DOHH2 (cell line): Measurements from ENCODE around the gene GRAMD2A.

Experiments used
- CTCF ChIP-seq: fragments of 200-600 bp; sonication (generic); IDR thresholded peaks from one replicate; pipeline ENCODE4 v1.5.1; 2014; ENCODE audit warnings: antibody characterized with exemption, mild to moderate bottlenecking, low read depth, low read length; ENCODE audit not compliant: poor library complexity, severe bottlenecking
- EZH2phosphoT487 ChIP-seq: fragments of 200-600 bp; sonication (generic); IDR thresholded peaks from 2 replicates; pipeline ENCODE4 v1.6.1; 2017; ENCODE audit warnings: borderline replicate concordance, mild to moderate bottlenecking, antibody characterized with exemption, low read length, moderate library complexity, mixed read lengths

DNA sequence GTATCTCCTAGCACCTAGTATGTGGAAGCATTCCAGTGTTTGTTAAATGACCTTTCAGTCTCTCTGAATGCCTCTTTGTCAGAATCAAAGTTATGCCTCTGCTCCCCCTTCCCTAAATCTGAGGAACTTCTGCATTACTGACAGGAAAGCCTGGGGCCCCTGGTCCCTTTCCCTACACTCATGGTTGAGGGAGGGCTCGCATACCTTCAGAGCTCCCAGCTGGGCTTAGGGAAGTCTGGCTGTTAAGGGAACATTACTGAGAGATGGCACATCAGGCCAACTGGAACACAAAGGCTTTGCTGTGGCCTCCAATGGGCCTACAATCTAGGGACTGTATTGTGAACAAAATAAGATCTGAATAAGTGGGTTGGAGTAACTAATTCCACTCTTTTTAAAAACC is 23.1 kb upstream of the GRAMD2A start:
- TF ChIP-seq CTCF = no peak
- no peak for TF ChIP-seq EZH2phosphoT487
